Measurements from ENCODE around the gene SLC9A9.

DNA sequence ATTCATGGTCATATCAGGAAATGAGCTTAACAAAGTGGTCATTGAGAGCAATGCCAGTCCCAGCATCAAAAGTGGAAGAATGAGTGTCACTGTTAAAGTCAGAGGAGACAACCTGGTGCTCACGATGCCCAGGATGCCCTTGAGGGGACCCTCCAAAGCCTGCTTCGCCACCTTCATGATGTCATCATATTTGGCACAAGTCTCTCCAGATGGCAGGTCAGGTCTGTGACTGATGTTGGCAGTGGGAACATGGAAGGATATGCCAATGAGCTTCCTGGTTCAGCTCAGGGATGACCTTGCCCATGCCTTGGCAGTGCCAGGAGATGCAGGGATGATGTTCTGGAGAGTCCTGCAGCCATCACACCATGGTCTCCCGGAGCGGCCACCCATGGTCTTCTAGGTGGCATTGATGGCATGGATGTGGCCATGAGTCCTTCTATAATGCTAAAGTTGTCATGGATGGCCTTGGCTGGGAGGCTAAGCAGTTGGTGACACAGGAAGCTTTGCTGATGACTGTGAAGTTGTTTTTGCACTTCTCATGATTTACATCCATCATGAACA, 344.9 kb downstream of the SLC9A9 start:
- TF ChIP-seq, protein P1, sequence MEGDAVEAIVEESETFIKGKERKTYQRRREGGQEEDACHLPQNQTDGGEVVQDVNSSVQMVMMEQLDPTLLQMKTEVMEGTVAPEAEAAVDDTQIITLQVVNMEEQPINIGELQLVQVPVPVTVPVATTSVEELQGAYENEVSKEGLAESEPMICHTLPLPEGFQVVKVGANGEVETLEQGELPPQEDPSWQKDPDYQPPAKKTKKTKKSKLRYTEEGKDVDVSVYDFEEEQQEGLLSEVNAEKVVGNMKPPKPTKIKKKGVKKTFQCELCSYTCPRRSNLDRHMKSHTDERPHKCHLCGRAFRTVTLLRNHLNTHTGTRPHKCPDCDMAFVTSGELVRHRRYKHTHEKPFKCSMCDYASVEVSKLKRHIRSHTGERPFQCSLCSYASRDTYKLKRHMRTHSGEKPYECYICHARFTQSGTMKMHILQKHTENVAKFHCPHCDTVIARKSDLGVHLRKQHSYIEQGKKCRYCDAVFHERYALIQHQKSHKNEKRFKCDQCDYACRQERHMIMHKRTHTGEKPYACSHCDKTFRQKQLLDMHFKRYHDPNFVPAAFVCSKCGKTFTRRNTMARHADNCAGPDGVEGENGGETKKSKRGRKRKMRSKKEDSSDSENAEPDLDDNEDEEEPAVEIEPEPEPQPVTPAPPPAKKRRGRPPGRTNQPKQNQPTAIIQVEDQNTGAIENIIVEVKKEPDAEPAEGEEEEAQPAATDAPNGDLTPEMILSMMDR (IDR thresholded peaks at IDR 0.05) = no peak
- TF ChIP-seq POLR2A (IDR thresholded peaks at IDR 0.05) = no peak

Measured in prostate gland (tissue), 2 donors.